Right cardiac atrium (tissue), 5 donors: ENCODE measurements around the gene SP3. TPM values are rescaled to one million over a fixed set of nuclear protein-coding genes. Genes with fewer than 3 reads are reported as not detected.
A peak's percentile ranks its signal among the peaks of the same experiment; 100 is the strongest.

Experiments
- ATAC-seq, 2 donors: fragments of 200-7000 bp; cut with Tn5 transposase; one replicate each; pipeline versions ENCODE4 v1.8.0 to v1.9.1; 2020; ENCODE audit warnings: moderate library complexity in 2 of 2, mild to moderate bottlenecking in 1 of 2
- DNase-seq, 3 donors: peaks; one replicate each; pipeline ENCODE4 v3.0.0-alpha.2; 2020
- H3K27ac ChIP-seq: one replicate; pipeline ENCODE4 v1.5.1; 2013; ENCODE audit warnings: mild to moderate bottlenecking, low read length, control low read depth, moderate library complexity
- H3K27me3 ChIP-seq: one replicate; pipeline ENCODE4 v1.6.1; 2013; ENCODE audit not compliant: control insufficient read depth, insufficient read depth
- H3K4me1 ChIP-seq: one replicate; pipeline ENCODE4 v1.6.1; 2013; ENCODE audit warnings: low read length; ENCODE audit not compliant: control insufficient read depth, insufficient read depth
- H3K4me3 ChIP-seq: one replicate; pipeline ENCODE4 v1.5.1; 2013; ENCODE audit warnings: low read length, control low read depth
- H3K9me3 ChIP-seq: one replicate; pipeline ENCODE4 v1.6.1; 2013; ENCODE audit warnings: low read length; ENCODE audit not compliant: control insufficient read depth
- WGBS: extraction: QIAGEN DNeasy Blood & Tissue Kit; methylation state at CpG from one replicate; pipeline ENCODE4 v1.1.7; 2013; 5-methylcytosine and 5-hydroxymethylcytosine counted together
- intact Hi-C, 4 donors: fragments of 100-400 bp; cut with DNase I; formaldehyde crosslinking; loops; one replicate each; pipeline versions ENCODE4 v1.11.0 to v1.14.0; 2022 to 2023
- polyA plus RNA-seq: library from polyadenylated mRNA; stranded (reverse); fragments of 200-250 nt; gene quantifications from one replicate; pipeline ENCODE4 v1.2.3, GENCODE V29; 2013
- total RNA-seq, 4 donors: library from RNA; stranded (reverse); fragmentation: NEBNext Ultra II Directional; extraction: Animal tissue kit (Norgen Biotek cat#: 25700); gene quantifications; one replicate each; pipeline ENCODE4 v1.2.1, GENCODE V29; 2021
- donor health status: healthy with polysubstance abuse.
- donor health status: DM: no; HTN: yes; CAD: no.
- donor health status: DM: no; HTN: no; CAD: no.
- donor health status: DM: no; HTN: yes; CAD: no; lungs with severe emphysema.
- donor health status: DM: yes; HTN: yes; CAD: no.

The SP3 gene
- total and polyA plus RNA-seq, 5 donors = 14.9 to 52.2 (median 46.7) TPM

GRCh38 chr2:173940208-173941020, 24.8 kb downstream of the SP3 start:
- intact Hi-C loops = no loop called here
- 90% methylated on average over 5 of the region's 5 CpGs for WGBS
- H3K9me3 ChIP-seq = no peaks in the 10 kb centered on the region
- DNase-seq (no peak), ATAC-seq (no peak)
- H3K27ac ChIP-seq = no peak overlapping the region
- peaks cover 8% of the 10 kb centered on the region for H3K4me1 ChIP-seq
- no peaks in the 10 kb centered on the region for H3K27me3 ChIP-seq
- H3K4me3 ChIP-seq = no peak overlapping the region

GRCh38 chr2:173938700-173939384, 26.3 kb downstream of the SP3 start:
- ATAC-seq (no peak), DNase-seq (no peak)
- WGBS = 100% methylated on average over 2 of the region's 2 CpGs
- H3K4me3 ChIP-seq = no peak overlapping the region
- H3K27ac ChIP-seq = no peak overlapping the region
- intact Hi-C loops = no loop called here
- no peaks in the 10 kb centered on the region for H3K27me3 ChIP-seq
- H3K9me3 ChIP-seq = no peaks in the 10 kb centered on the region
- H3K4me1 ChIP-seq = peaks cover 8% of the 10 kb centered on the region

DNA sequence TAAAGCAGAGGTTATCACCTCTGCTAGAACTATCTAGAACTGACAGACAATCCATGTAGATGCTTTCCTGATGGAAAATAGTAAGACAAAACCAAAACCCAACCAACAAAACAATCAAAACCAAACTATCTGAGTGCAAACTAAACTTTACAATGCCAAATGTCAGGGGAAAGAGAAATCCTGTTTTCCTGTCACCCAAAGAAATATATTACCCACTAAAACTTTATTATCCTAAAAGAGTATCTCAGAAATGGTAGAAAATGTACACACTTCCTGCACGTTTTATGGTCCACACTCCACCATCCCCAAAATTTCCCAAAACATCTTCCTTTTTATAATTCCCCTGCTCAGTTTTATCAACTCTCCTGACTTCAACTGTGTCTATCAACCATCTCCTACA, 29.9 kb downstream of the SP3 start:
- ATAC-seq (no peak), DNase-seq (no peak)
- Histone ChIP-seq H3K4me1 (peaks cover 6% of the 10 kb centered on the region), H3K9me3 (no peaks in the 10 kb centered on the region), H3K27ac (no peak overlapping the region), H3K4me3 (no peak overlapping the region), H3K27me3 (no peaks in the 10 kb centered on the region)
- 79% methylated on average over 1 of the region's 1 CpG for WGBS
- intact Hi-C loops = no loop called here

- ATAC-seq = no peak
- Histone ChIP-seq H3K4me1 (peaks cover 3% of the 10 kb centered on the region), H3K27ac (no peak overlapping the region), H3K27me3 (no peaks in the 10 kb centered on the region), H3K9me3 (no peaks in the 10 kb centered on the region), H3K4me3 (no peak overlapping the region)
- WGBS = 72% methylated on average over 5 of the region's 5 CpGs
- no peak for DNase-seq
- intact Hi-C loops = no loop called here
These were observed 30.3 kb downstream of the SP3 start for GRCh38 chr2:173934895-173935294.

GRCh38 chr2:173931751-173932150, 33.4 kb downstream of the SP3 start:
- Histone ChIP-seq H3K4me1 (peaks cover 4% of the 10 kb centered on the region), H3K27me3 (no peaks in the 10 kb centered on the region), H3K27ac (no peak overlapping the region), H3K9me3 (no peaks in the 10 kb centered on the region), H3K4me3 (no peak overlapping the region)
- ATAC-seq (no peak), DNase-seq (no peak)
- intact Hi-C loops = no loop called here
- WGBS = 46% methylated on average over 2 of the region's 2 CpGs

- WGBS = 69% methylated on average over 1 of the region's 1 CpG
- H3K9me3 ChIP-seq = no peaks in the 10 kb centered on the region
- DNase-seq (no peak), ATAC-seq (peak in 1 of 2 donors; percentile 28)
- intact Hi-C loops = no loop called here
- H3K27ac ChIP-seq = no peak overlapping the region
- H3K4me1 ChIP-seq = peaks cover 2% of the 10 kb centered on the region
- H3K4me3 ChIP-seq = no peak overlapping the region
- H3K27me3 ChIP-seq = no peaks in the 10 kb centered on the region
These were observed 35.7 kb downstream of the SP3 start for GRCh38 chr2:173929441-173929840.

- H3K4me1 ChIP-seq = peaks cover 2% of the 10 kb centered on the region
These were observed 38.3 kb downstream of the SP3 start for GRCh38 chr2:173926875-173927274.

DNA sequence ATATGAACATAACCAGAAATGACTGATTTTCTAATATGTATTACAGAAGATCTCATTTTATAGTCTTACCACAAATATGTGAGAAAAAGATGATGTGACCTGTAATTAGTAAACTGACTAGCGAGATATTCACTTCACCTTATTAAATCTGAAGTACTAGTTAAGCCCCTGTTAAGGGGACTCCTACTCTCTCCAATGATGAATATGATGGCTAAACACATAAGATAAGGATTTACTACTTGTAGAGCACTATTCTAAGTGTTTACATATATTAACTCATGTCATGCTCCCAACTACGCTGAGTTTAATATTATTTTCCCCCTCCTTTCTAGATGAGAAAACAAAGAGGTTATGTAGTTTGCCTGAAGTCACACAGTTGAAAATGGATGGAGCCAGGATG, 40.9 kb downstream of the SP3 start:
- DNase-seq = no peak
- Histone ChIP-seq H3K4me1 (peaks cover 8% of the 10 kb centered on the region), H3K27me3 (no peaks in the 10 kb centered on the region), H3K9me3 (no peaks in the 10 kb centered on the region), H3K4me3 (no peak overlapping the region), H3K27ac (no peak overlapping the region)
- 90% methylated on average over 2 of the region's 2 CpGs for WGBS
- intact Hi-C loops = no loop called here
- no peak for ATAC-seq

More at GRCh38 chr2:173926875-173927274, 38.3 kb downstream of the SP3 start:
- Histone ChIP-seq H3K27ac (no peak overlapping the region), H3K27me3 (no peaks in the 10 kb centered on the region), H3K4me3 (no peak overlapping the region), H3K9me3 (no peaks in the 10 kb centered on the region)
- intact Hi-C loops = no loop called here
- no peak for DNase-seq
- ATAC-seq = no peak

DNA sequence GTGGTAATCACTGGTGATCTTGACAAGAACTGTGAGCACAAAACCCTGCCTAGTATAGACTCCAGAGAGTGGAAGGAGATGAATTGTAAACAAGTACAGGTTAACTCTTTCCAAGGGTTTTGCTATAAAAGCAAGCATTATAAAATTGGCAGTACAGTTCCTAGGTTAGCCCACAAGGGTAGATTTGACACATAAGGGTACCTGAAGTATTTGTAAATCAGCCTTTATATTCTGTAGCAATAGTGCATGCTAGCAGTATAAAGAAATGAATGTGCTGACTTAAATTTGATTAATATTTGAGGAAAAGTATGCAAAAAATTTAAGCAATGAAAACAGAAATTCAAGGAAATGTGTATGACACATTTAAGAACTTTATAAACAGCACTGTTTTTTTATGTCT, 42.4 kb downstream of the SP3 start:
- Histone ChIP-seq H3K9me3 (no peaks in the 10 kb centered on the region), H3K27ac (no peak overlapping the region), H3K27me3 (no peaks in the 10 kb centered on the region), H3K4me1 (peaks cover 8% of the 10 kb centered on the region), H3K4me3 (no peak overlapping the region)
- ATAC-seq (no peak), DNase-seq (no peak)
- intact Hi-C loops = no loop called here

GRCh38 chr2:173922068-173922467, 43.1 kb downstream of the SP3 start:
- Histone ChIP-seq H3K4me3 (no peak overlapping the region), H3K4me1 (peaks cover 8% of the 10 kb centered on the region), H3K9me3 (no peaks in the 10 kb centered on the region), H3K27ac (no peak overlapping the region), H3K27me3 (no peaks in the 10 kb centered on the region)
- intact Hi-C loops = no loop called here
- no peak for DNase-seq
- no peak for ATAC-seq

DNA sequence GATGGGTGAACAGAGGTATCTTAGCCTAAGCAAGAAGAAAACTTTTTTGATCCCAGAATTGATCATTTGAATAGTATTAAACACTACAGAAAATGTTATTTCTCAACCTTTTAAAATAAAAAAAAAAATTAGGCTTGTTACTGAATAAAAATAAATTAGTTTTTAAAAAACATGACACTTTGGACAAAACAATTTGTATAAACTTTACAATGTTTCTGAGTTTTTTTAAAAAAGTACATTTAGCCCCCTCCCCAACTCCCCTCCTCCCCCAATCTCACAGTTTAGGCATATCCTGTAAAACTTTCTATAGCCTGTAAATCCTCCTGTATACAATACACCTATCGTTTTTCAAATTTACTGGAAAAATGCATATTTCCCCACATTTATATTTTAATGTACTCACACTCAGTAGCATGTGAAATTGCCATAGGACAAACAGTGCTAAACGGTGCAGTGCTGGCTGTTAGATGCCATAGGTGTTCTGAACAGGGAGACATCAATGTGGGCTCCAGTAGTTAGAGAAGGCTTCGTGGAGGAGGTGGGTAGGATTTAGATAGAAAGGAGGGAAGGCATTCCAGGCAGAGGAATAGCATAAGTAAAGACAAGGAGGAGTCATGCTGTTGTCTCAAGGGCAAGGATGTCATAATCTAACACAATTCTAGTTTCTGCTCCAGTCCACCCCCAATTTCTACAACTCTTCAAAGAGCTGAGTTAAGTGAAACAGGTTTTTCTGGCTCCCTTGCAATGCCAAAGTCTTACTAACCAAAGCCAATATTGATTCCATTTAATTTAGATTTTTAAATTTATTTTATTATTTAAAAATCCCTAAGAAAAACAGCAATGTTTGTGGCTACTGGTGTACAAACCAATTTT, 50.9 kb downstream of the SP3 start:
- Histone ChIP-seq H3K4me3 (no peak overlapping the region), H3K9me3 (no peaks in the 10 kb centered on the region), H3K27me3 (no peaks in the 10 kb centered on the region), H3K4me1 (no peaks in the 10 kb centered on the region), H3K27ac (no peak overlapping the region)
- intact Hi-C loops = no loop called here
- ATAC-seq (no peak), DNase-seq (no peak)
- 83% methylated on average over 3 of the region's 3 CpGs for WGBS
